WI38 (cell line): ENCODE data around the gene PRKCB.

Source experiments
- H3K4me3 ChIP-seq: 2 replicates; pipeline ENCODE4 v1.5.1; 2011; ENCODE audit warnings: low read depth, mild to moderate bottlenecking, control low read depth, low read length
- CTCF ChIP-seq: IDR thresholded peaks from 2 replicates; pipeline ENCODE4 v1.5.1; 2012; ENCODE audit warnings: low read depth, mild to moderate bottlenecking, control low read depth, low read length

PRKCB gene

GRCh38 chr16:24255456-24256371 is 419.9 kb downstream of the PRKCB start, which contains the start of gene CACNG3:
Gene CACNG3, plus strand, starts transcription at chr16:24256335. Its CDS starts 420 bp downstream, at chr16:24256755.
- no peak within 1 kb of the TSS for H3K4me3 ChIP-seq
- TF ChIP-seq CTCF, result no peak

DNA sequence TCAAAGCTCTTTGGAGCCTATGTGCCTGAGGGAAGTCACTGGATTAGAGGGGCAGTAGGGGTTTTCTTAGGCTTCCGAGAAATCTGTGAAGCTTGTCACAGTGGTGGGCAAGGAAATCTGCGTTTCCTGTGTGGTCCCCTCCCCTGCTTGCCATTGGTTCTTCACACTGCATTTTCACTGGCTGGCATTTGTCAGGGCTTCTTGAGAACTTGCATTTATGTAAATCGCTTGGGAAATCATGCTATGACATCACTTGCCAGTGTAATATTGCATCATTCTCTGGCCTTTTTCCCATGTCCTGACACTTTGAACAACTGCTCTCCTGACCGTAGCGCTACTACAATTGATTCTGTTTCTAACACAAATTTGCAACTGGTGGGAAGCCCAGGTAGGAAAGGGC is 422.2 kb downstream of the PRKCB start:
- no peak overlapping the region for H3K4me3 ChIP-seq
- TF ChIP-seq CTCF, result no peak

DNA sequence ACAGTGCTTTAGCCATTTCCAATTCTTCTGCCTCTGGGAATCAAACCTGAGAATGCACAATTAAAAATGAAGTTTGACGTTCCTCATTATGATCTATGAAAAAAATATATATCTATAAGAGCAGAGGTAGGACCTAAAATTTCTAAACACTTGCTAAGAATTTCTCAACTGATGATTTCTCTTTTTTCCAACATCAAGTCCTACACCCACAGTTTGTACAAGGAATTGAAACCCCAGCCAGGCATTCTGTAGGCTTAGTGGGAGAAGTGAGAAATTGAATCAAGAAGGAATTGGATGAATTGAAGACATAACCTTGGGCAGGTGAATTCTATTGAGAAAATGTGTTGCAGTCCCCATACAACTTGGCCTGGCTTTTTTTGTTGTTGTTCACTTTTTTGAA is 423.0 kb downstream of the PRKCB start:
- TF ChIP-seq CTCF, result no peak
- no peak overlapping the region for H3K4me3 ChIP-seq

GRCh38 chr16:24262816-24263215 is 427.0 kb downstream of the PRKCB start:
- H3K4me3 ChIP-seq, result no peak overlapping the region
- no peak for TF ChIP-seq CTCF
